IMR-90 (cell line): ENCODE measurements around the gene OR2V2. TPM values are rescaled to one million over a fixed set of nuclear protein-coding genes. Genes with fewer than 3 reads are reported as not detected.

Experiments used
- ATAC-seq: fragments of 200-7000 bp; cut with Tn5 transposase; 2 replicates; pipeline ENCODE4 v1.9.1; 2020; ENCODE audit warnings: low read depth, mild to moderate bottlenecking, moderate library complexity
- BruUV-seq: library from RNA; stranded (reverse); fragments of 400-500 nt; replicated peaks from 2 replicates; lab custom pipeline; 2021; lab: Mats Ljungman, UMichigan
- CTCF ChIA-PET: fragments of 300-600 bp; formaldehyde crosslinking; extraction: SDS; loops from one replicate; lab custom pipeline; 2021; ENCODE audit warnings: antibody characterized with exemption; lab: Yijun Ruan, JAX
- POLR2A ChIA-PET: fragments of 300-600 bp; sonication (Branson Sonifier 250); formaldehyde crosslinking; loops from one replicate; lab custom pipeline; 2022; ENCODE audit warnings: antibody characterized with exemption; ENCODE audit not compliant: unreplicated experiment; lab: Charles Lee
- DNase-seq: peaks from one replicate; pipeline ENCODE4 v3.0.0; 2013
- H2AFZ ChIP-seq: replicated peaks from 2 replicates; pipeline ENCODE3; 2013; ENCODE audit warnings: low read length, mild to moderate bottlenecking; ENCODE audit not compliant: poor library complexity
- H2AK5ac ChIP-seq: 2 replicates; pipeline ENCODE4 v1.6.1; 2013; ENCODE audit warnings: low read depth, low read length, inconsistent platforms
- H2AK9ac ChIP-seq: replicated peaks from 2 replicates; pipeline ENCODE3; 2013; ENCODE audit warnings: mild to moderate bottlenecking, low read depth, low read length, moderate library complexity; ENCODE audit not compliant: poor library complexity
- H2BK120ac ChIP-seq: 2 replicates; pipeline ENCODE4 v1.6.1; 2013; ENCODE audit warnings: low read depth, low read length, inconsistent platforms
- H2BK15ac ChIP-seq: 3 replicates; pipeline ENCODE4 v1.6.1; 2013; ENCODE audit warnings: low read depth, low read length, inconsistent platforms
- H2BK20ac ChIP-seq: 2 replicates; pipeline ENCODE4 v1.6.1; 2013; ENCODE audit warnings: low read depth, mild to moderate bottlenecking, inconsistent platforms, low read length, moderate library complexity
- H2BK5ac ChIP-seq: 2 replicates; pipeline ENCODE4 v1.6.1; 2013; ENCODE audit warnings: mild to moderate bottlenecking, low read depth, low read length, inconsistent platforms; ENCODE audit not compliant: poor library complexity, severe bottlenecking
- H3K14ac ChIP-seq: replicated peaks from 2 replicates; pipeline ENCODE4 v1.6.1; 2013; ENCODE audit warnings: low read depth, low read length, inconsistent platforms
- H3K18ac ChIP-seq: 2 replicates; pipeline ENCODE4 v1.6.1; 2013; ENCODE audit warnings: low read depth, low read length, control low read depth
- H3K23ac ChIP-seq: 2 replicates; pipeline ENCODE4 v1.6.1; 2013; ENCODE audit warnings: low read depth, low read length, inconsistent platforms
- H3K27ac ChIP-seq: 2 replicates; pipeline ENCODE4 v1.5.1; 2013; ENCODE audit warnings: mild to moderate bottlenecking, control low read depth, low read length; ENCODE audit not compliant: insufficient read depth
- H3K27me3 ChIP-seq: 2 replicates; pipeline ENCODE4 v1.6.1; 2013; ENCODE audit warnings: low read length; ENCODE audit not compliant: control insufficient read depth, insufficient read depth
- H3K36me3 ChIP-seq: 2 replicates; pipeline ENCODE4 v1.6.1; 2013; ENCODE audit warnings: low read length, mixed read lengths; ENCODE audit not compliant: control insufficient read depth, insufficient read depth
- H3K4ac ChIP-seq: 2 replicates; pipeline ENCODE4 v1.6.1; 2013; ENCODE audit warnings: low read depth, low read length, inconsistent platforms
- H3K4me1 ChIP-seq: 2 replicates; pipeline ENCODE4 v1.6.1; 2013; ENCODE audit warnings: low read length, mixed read lengths; ENCODE audit not compliant: control insufficient read depth, insufficient read depth
- H3K4me2 ChIP-seq: 2 replicates; pipeline ENCODE4 v1.6.1; 2013; ENCODE audit warnings: low read depth, mild to moderate bottlenecking, control low read depth, low read length, moderate library complexity
- H3K4me3 ChIP-seq: 2 replicates; pipeline ENCODE4 v1.5.1; 2013; ENCODE audit warnings: low read depth, mild to moderate bottlenecking, control low read depth, low read length, moderate library complexity; ENCODE audit not compliant: insufficient read depth
- H3K56ac ChIP-seq: 2 replicates; pipeline ENCODE4 v1.6.1; 2013; ENCODE audit warnings: low read length, inconsistent platforms; ENCODE audit not compliant: insufficient read depth; ENCODE audit errors: extremely low read depth
- H3K79me1 ChIP-seq, 2 experiments: 2 replicates each; pipeline ENCODE4 v1.6.1; 2013; ENCODE audit warnings: low read length in 2 of 2, inconsistent platforms in 1 of 2, low read depth in 1 of 2
- H3K9ac ChIP-seq: 2 replicates; pipeline ENCODE4 v1.6.1; 2013; ENCODE audit warnings: low read depth, low read length, control low read depth
- H3K9me1 ChIP-seq: 2 replicates; pipeline ENCODE4 v1.6.1; 2013; ENCODE audit warnings: low read length, inconsistent platforms; ENCODE audit not compliant: insufficient read depth
- H3K9me3 ChIP-seq: 2 replicates; pipeline ENCODE4 v1.6.1; 2013; ENCODE audit warnings: low read length; ENCODE audit not compliant: control insufficient read depth, insufficient read depth
- H4K20me1 ChIP-seq: 2 replicates; pipeline ENCODE4 v1.6.1; 2013; ENCODE audit warnings: low read length, inconsistent platforms; ENCODE audit not compliant: insufficient read depth
- H4K5ac ChIP-seq: 2 replicates; pipeline ENCODE4 v1.6.1; 2013; ENCODE audit warnings: mild to moderate bottlenecking, low read depth, low read length, control low read depth
- H4K8ac ChIP-seq, 2 experiments: 2 replicates each; pipeline ENCODE4 v1.6.1; 2013; ENCODE audit warnings: low read depth in 2 of 2, low read length in 2 of 2, control low read depth in 1 of 2, inconsistent platforms in 1 of 2
- H4K91ac ChIP-seq: 2 replicates; pipeline ENCODE4 v1.6.1; 2013; ENCODE audit warnings: low read depth, low read length, inconsistent platforms; ENCODE audit not compliant: insufficient read depth
- BHLHE40 ChIP-seq: fragments of 150-350 bp; IDR thresholded peaks from 2 replicates; pipeline ENCODE4 v1.6.1; 2016; ENCODE audit warnings: mild to moderate bottlenecking, low read depth, low read length
- CEBPB ChIP-seq: IDR thresholded peaks from 2 replicates; pipeline ENCODE4 v1.6.1; 2012; ENCODE audit warnings: low read depth, low read length, improper control_type of control experiment
- CTCF ChIP-seq: conservative IDR thresholded peaks from 2 replicates; pipeline ENCODE4 v1.5.1; 2012; ENCODE audit warnings: mild to moderate bottlenecking, low read depth, low read length, improper control_type of control experiment
- ELK1 ChIP-seq: fragments of 150-350 bp; IDR thresholded peaks from 2 replicates; pipeline ENCODE4 v1.6.1; 2016; ENCODE audit warnings: low read depth, mild to moderate bottlenecking, low read length, moderate library complexity, borderline replicate concordance
- FOS ChIP-seq: fragments of 150-350 bp; IDR thresholded peaks from 2 replicates; pipeline ENCODE4 v1.6.1; 2016; ENCODE audit warnings: low read depth, low read length
- MAFK ChIP-seq: IDR thresholded peaks from 2 replicates; pipeline ENCODE4 v1.6.1; 2012; ENCODE audit warnings: low read depth, low read length, improper control_type of control experiment
- MAZ ChIP-seq: IDR thresholded peaks from 2 replicates; pipeline ENCODE4 v1.6.1; 2012; ENCODE audit warnings: low read depth, mild to moderate bottlenecking, low read length, improper control_type of control experiment, moderate library complexity, borderline replicate concordance
- MXI1 ChIP-seq: IDR thresholded peaks from 2 replicates; pipeline ENCODE4 v1.6.1; 2012; ENCODE audit warnings: low read depth, mild to moderate bottlenecking, low read length, moderate library complexity, borderline replicate concordance
- NFE2L2 ChIP-seq: fragments of 150-350 bp; IDR thresholded peaks from 2 replicates; pipeline ENCODE4 v1.6.1; 2016; ENCODE audit warnings: low read depth, mild to moderate bottlenecking, low read length
- POLR2A ChIP-seq: IDR thresholded peaks from 2 replicates; pipeline ENCODE4 v1.6.1; 2012; ENCODE audit warnings: mild to moderate bottlenecking, low read depth, low read length
- RAD21 ChIP-seq: IDR thresholded peaks from 2 replicates; pipeline ENCODE4 v1.6.1; 2012; ENCODE audit warnings: low read length, improper control_type of control experiment
- RFX5 ChIP-seq: IDR thresholded peaks from 2 replicates; pipeline ENCODE4 v1.8.0; 2012; ENCODE audit warnings: low read depth, mild to moderate bottlenecking, low read length, moderate library complexity
- SMC3 ChIP-seq: fragments of 150-350 bp; IDR thresholded peaks from 2 replicates; pipeline ENCODE4 v1.6.1; 2016; ENCODE audit warnings: low read depth, mild to moderate bottlenecking, antibody characterized with exemption, low read length, moderate library complexity
- USF2 ChIP-seq: fragments of 150-350 bp; IDR thresholded peaks from 2 replicates; pipeline ENCODE4 v1.6.1; 2017; ENCODE audit warnings: mild to moderate bottlenecking, antibody characterized with exemption, low read length, low read depth
- WGBS, 2 experiments: methylation state at CpG; one replicate each; pipeline versions ENCODE4 v1.1.5 to v1.1.7; 2013; ENCODE audit warnings: missing lambda C conversion rate in 2 of 2; ENCODE audit not compliant: insufficient read length in 1 of 2; ENCODE audit errors: extremely low coverage in 2 of 2; 5-methylcytosine and 5-hydroxymethylcytosine counted together
- dilution Hi-C: fragments of 300-500 bp; cut with HindIII; formaldehyde crosslinking; loops from one replicate; pipeline ENCODE4 v1.14.3; 2018; ENCODE audit warnings: low sequenced_read_pairs; ENCODE audit not compliant: unreplicated experiment
- in situ Hi-C: fragments of 300-500 bp; cut with MboI; formaldehyde crosslinking; loops from 3 replicates; pipeline ENCODE4 v1.14.3; 2019; ENCODE audit warnings: low sequenced_read_pairs, inconsistent platforms, mixed read lengths
- intact Hi-C: fragments of 100-400 bp; cut with micrococcal nuclease; formaldehyde crosslinking; loops from 2 replicates; pipeline ENCODE4 v1.10.0; 2022
- polyA plus RNA-seq, 3 experiments: library from polyadenylated mRNA; depleted of rRNA; stranded (reverse); fragments of >200 nt; gene quantifications; 2 replicates each; pipeline ENCODE4 v1.2.3, GENCODE V29; 2012; ENCODE audit warnings: low replicate concordance in 1 of 3
- total RNA-seq: library from RNA; depleted of rRNA; stranded (reverse); fragments of >200 nt; gene quantifications from 2 replicates; pipeline ENCODE4 v1.2.3, GENCODE V29; 2012

The OR2V2 gene
- total and polyA plus RNA-seq, 2 of the 4 experiments (the other 2 are of a cell fraction): not detected

- in situ Hi-C loops: no loop called here
- Histone ChIP-seq H2BK15ac (no peak overlapping the region), H3K23ac (no peak overlapping the region), H2BK20ac (no peak overlapping the region), H3K27ac (no peak overlapping the region), H4K5ac (no peak overlapping the region), H3K56ac (no peak overlapping the region), H3K36me3 (no peaks in the 10 kb centered on the region), H3K9me1 (peaks cover 2% of the 10 kb centered on the region; the same call in 1 of the 2 replicates), H3K4me3 (no peak overlapping the region), H2AFZ (peak overlapping the region; percentile 79), H4K91ac (no peak overlapping the region), H3K4me2 (peak overlapping the region; percentile 29), H3K9me3 (no peaks in the 10 kb centered on the region), H3K79me1 (no peaks in the 10 kb centered on the region), H3K27me3 (no peaks in the 10 kb centered on the region), H4K8ac (no peak overlapping the region), H3K4ac (no peak overlapping the region), H2BK120ac (no peak overlapping the region), H2AK5ac (no peak overlapping the region), H2AK9ac (no peak overlapping the region), H4K20me1 (no peaks in the 10 kb centered on the region), H3K18ac (no peak overlapping the region), H2BK5ac (no peak overlapping the region), H3K4me1 (peaks cover 4% of the 10 kb centered on the region; the same call in 1 of the 2 replicates), H3K9ac (no peak overlapping the region), H3K14ac (no peak overlapping the region)
- DNase-seq: peak; percentile 79
- intact Hi-C loops: no loop called here
- CTCF ChIA-PET: interaction anchor here (0.6 to 1.0 kb wide), 2 partner anchors 14 to 1411 kb away, joined by 3 to 4 read pairs; no protein-coding TSS in a partner anchor
- 9% methylated on average over 12 of the region's 50 CpGs; no CpG with 5 or more reads in 1 of the 2 experiments for WGBS, 2 experiments
- dilution Hi-C loops: no loop called here
- ATAC-seq: peak; percentile 56
- POLR2A ChIA-PET: no interaction called here
- BruUV-seq: no TSS peak
- no peak for TF ChIP-seq SMC3
- TF ChIP-seq POLR2A: no peak
- TF ChIP-seq RFX5: no peak
- no peak for TF ChIP-seq MXI1
- TF ChIP-seq MAFK: no peak
- peak; percentile 46; the same call in 1 of the 2 replicates for TF ChIP-seq FOS
- no peak for TF ChIP-seq RAD21
- TF ChIP-seq CEBPB: no peak
- 0 out of 2 replicates have a peak, but pooled peaks have one; percentile 4 for TF ChIP-seq BHLHE40
- no peak for TF ChIP-seq USF2
- TF ChIP-seq ELK1: no peak
- no peak for TF ChIP-seq CTCF
- TF ChIP-seq MAZ: no peak
- no peak for TF ChIP-seq NFE2L2
These were observed 26.3 kb downstream of the OR2V2 start for GRCh38 chr5:181173420-181174342.
